IMR-90 (cell line): ENCODE measurements around the gene TBC1D8. TPM values are rescaled to one million over a fixed set of nuclear protein-coding genes. Genes with fewer than 3 reads are reported as not detected.

ENCODE experiments used
- ATAC-seq: fragments of 200-7000 bp; cut with Tn5 transposase; 2 replicates; pipeline ENCODE4 v1.9.1; 2020; ENCODE audit warnings: low read depth, mild to moderate bottlenecking, moderate library complexity
- BruUV-seq: library from RNA; stranded (reverse); fragments of 400-500 nt; replicated peaks from 2 replicates; lab custom pipeline; 2021; lab: Mats Ljungman, UMichigan
- CTCF ChIA-PET: fragments of 300-600 bp; formaldehyde crosslinking; extraction: SDS; loops from one replicate; lab custom pipeline; 2021; ENCODE audit warnings: antibody characterized with exemption; lab: Yijun Ruan, JAX
- POLR2A ChIA-PET: fragments of 300-600 bp; sonication (Branson Sonifier 250); formaldehyde crosslinking; loops from one replicate; lab custom pipeline; 2022; ENCODE audit warnings: antibody characterized with exemption; ENCODE audit not compliant: unreplicated experiment; lab: Charles Lee
- DNase-seq: peaks from one replicate; pipeline ENCODE4 v3.0.0; 2013
- H2AFZ ChIP-seq: replicated peaks from 2 replicates; pipeline ENCODE3; 2013; ENCODE audit warnings: low read length, mild to moderate bottlenecking; ENCODE audit not compliant: poor library complexity
- H2AK5ac ChIP-seq: 2 replicates; pipeline ENCODE4 v1.6.1; 2013; ENCODE audit warnings: low read depth, low read length, inconsistent platforms
- H2AK9ac ChIP-seq: replicated peaks from 2 replicates; pipeline ENCODE3; 2013; ENCODE audit warnings: mild to moderate bottlenecking, low read depth, low read length, moderate library complexity; ENCODE audit not compliant: poor library complexity
- H2BK120ac ChIP-seq: 2 replicates; pipeline ENCODE4 v1.6.1; 2013; ENCODE audit warnings: low read depth, low read length, inconsistent platforms
- H2BK15ac ChIP-seq: 3 replicates; pipeline ENCODE4 v1.6.1; 2013; ENCODE audit warnings: low read depth, low read length, inconsistent platforms
- H2BK20ac ChIP-seq: 2 replicates; pipeline ENCODE4 v1.6.1; 2013; ENCODE audit warnings: low read depth, mild to moderate bottlenecking, inconsistent platforms, low read length, moderate library complexity
- H2BK5ac ChIP-seq: 2 replicates; pipeline ENCODE4 v1.6.1; 2013; ENCODE audit warnings: mild to moderate bottlenecking, low read depth, low read length, inconsistent platforms; ENCODE audit not compliant: poor library complexity, severe bottlenecking
- H3K14ac ChIP-seq: replicated peaks from 2 replicates; pipeline ENCODE4 v1.6.1; 2013; ENCODE audit warnings: low read depth, low read length, inconsistent platforms
- H3K18ac ChIP-seq: 2 replicates; pipeline ENCODE4 v1.6.1; 2013; ENCODE audit warnings: low read depth, low read length, control low read depth
- H3K23ac ChIP-seq: 2 replicates; pipeline ENCODE4 v1.6.1; 2013; ENCODE audit warnings: low read depth, low read length, inconsistent platforms
- H3K27ac ChIP-seq: 2 replicates; pipeline ENCODE4 v1.5.1; 2013; ENCODE audit warnings: mild to moderate bottlenecking, control low read depth, low read length; ENCODE audit not compliant: insufficient read depth
- H3K27me3 ChIP-seq: 2 replicates; pipeline ENCODE4 v1.6.1; 2013; ENCODE audit warnings: low read length; ENCODE audit not compliant: control insufficient read depth, insufficient read depth
- H3K36me3 ChIP-seq: 2 replicates; pipeline ENCODE4 v1.6.1; 2013; ENCODE audit warnings: low read length, mixed read lengths; ENCODE audit not compliant: control insufficient read depth, insufficient read depth
- H3K4ac ChIP-seq: 2 replicates; pipeline ENCODE4 v1.6.1; 2013; ENCODE audit warnings: low read depth, low read length, inconsistent platforms
- H3K4me1 ChIP-seq: 2 replicates; pipeline ENCODE4 v1.6.1; 2013; ENCODE audit warnings: low read length, mixed read lengths; ENCODE audit not compliant: control insufficient read depth, insufficient read depth
- H3K4me2 ChIP-seq: 2 replicates; pipeline ENCODE4 v1.6.1; 2013; ENCODE audit warnings: low read depth, mild to moderate bottlenecking, control low read depth, low read length, moderate library complexity
- H3K4me3 ChIP-seq: 2 replicates; pipeline ENCODE4 v1.5.1; 2013; ENCODE audit warnings: low read depth, mild to moderate bottlenecking, control low read depth, low read length, moderate library complexity; ENCODE audit not compliant: insufficient read depth
- H3K56ac ChIP-seq: 2 replicates; pipeline ENCODE4 v1.6.1; 2013; ENCODE audit warnings: low read length, inconsistent platforms; ENCODE audit not compliant: insufficient read depth; ENCODE audit errors: extremely low read depth
- H3K79me1 ChIP-seq, 2 experiments: 2 replicates each; pipeline ENCODE4 v1.6.1; 2013; ENCODE audit warnings: low read length in 2 of 2, inconsistent platforms in 1 of 2, low read depth in 1 of 2
- H3K9ac ChIP-seq: 2 replicates; pipeline ENCODE4 v1.6.1; 2013; ENCODE audit warnings: low read depth, low read length, control low read depth
- H3K9me1 ChIP-seq: 2 replicates; pipeline ENCODE4 v1.6.1; 2013; ENCODE audit warnings: low read length, inconsistent platforms; ENCODE audit not compliant: insufficient read depth
- H3K9me3 ChIP-seq: 2 replicates; pipeline ENCODE4 v1.6.1; 2013; ENCODE audit warnings: low read length; ENCODE audit not compliant: control insufficient read depth, insufficient read depth
- H4K20me1 ChIP-seq: 2 replicates; pipeline ENCODE4 v1.6.1; 2013; ENCODE audit warnings: low read length, inconsistent platforms; ENCODE audit not compliant: insufficient read depth
- H4K5ac ChIP-seq: 2 replicates; pipeline ENCODE4 v1.6.1; 2013; ENCODE audit warnings: mild to moderate bottlenecking, low read depth, low read length, control low read depth
- H4K8ac ChIP-seq, 2 experiments: 2 replicates each; pipeline ENCODE4 v1.6.1; 2013; ENCODE audit warnings: low read depth in 2 of 2, low read length in 2 of 2, control low read depth in 1 of 2, inconsistent platforms in 1 of 2
- H4K91ac ChIP-seq: 2 replicates; pipeline ENCODE4 v1.6.1; 2013; ENCODE audit warnings: low read depth, low read length, inconsistent platforms; ENCODE audit not compliant: insufficient read depth
- BHLHE40 ChIP-seq: fragments of 150-350 bp; IDR thresholded peaks from 2 replicates; pipeline ENCODE4 v1.6.1; 2016; ENCODE audit warnings: mild to moderate bottlenecking, low read depth, low read length
- CEBPB ChIP-seq: IDR thresholded peaks from 2 replicates; pipeline ENCODE4 v1.6.1; 2012; ENCODE audit warnings: low read depth, low read length, improper control_type of control experiment
- CHD1 ChIP-seq: IDR thresholded peaks from 2 replicates; pipeline ENCODE4 v1.6.1; 2012; ENCODE audit warnings: low read depth, low read length, improper control_type of control experiment
- FOS ChIP-seq: fragments of 150-350 bp; IDR thresholded peaks from 2 replicates; pipeline ENCODE4 v1.6.1; 2016; ENCODE audit warnings: low read depth, low read length
- MAFK ChIP-seq: IDR thresholded peaks from 2 replicates; pipeline ENCODE4 v1.6.1; 2012; ENCODE audit warnings: low read depth, low read length, improper control_type of control experiment
- MAZ ChIP-seq: IDR thresholded peaks from 2 replicates; pipeline ENCODE4 v1.6.1; 2012; ENCODE audit warnings: low read depth, mild to moderate bottlenecking, low read length, improper control_type of control experiment, moderate library complexity, borderline replicate concordance
- MXI1 ChIP-seq: IDR thresholded peaks from 2 replicates; pipeline ENCODE4 v1.6.1; 2012; ENCODE audit warnings: low read depth, mild to moderate bottlenecking, low read length, moderate library complexity, borderline replicate concordance
- NFE2L2 ChIP-seq: fragments of 150-350 bp; IDR thresholded peaks from 2 replicates; pipeline ENCODE4 v1.6.1; 2016; ENCODE audit warnings: low read depth, mild to moderate bottlenecking, low read length
- POLR2A ChIP-seq: IDR thresholded peaks from 2 replicates; pipeline ENCODE4 v1.6.1; 2012; ENCODE audit warnings: mild to moderate bottlenecking, low read depth, low read length
- RAD21 ChIP-seq: IDR thresholded peaks from 2 replicates; pipeline ENCODE4 v1.6.1; 2012; ENCODE audit warnings: low read length, improper control_type of control experiment
- RCOR1 ChIP-seq: IDR thresholded peaks from 2 replicates; pipeline ENCODE4 v1.6.1; 2012; ENCODE audit warnings: mild to moderate bottlenecking, low read length, improper control_type of control experiment; ENCODE audit not compliant: insufficient replicate concordance
- RFX5 ChIP-seq: IDR thresholded peaks from 2 replicates; pipeline ENCODE4 v1.8.0; 2012; ENCODE audit warnings: low read depth, mild to moderate bottlenecking, low read length, moderate library complexity
- SMC3 ChIP-seq: fragments of 150-350 bp; IDR thresholded peaks from 2 replicates; pipeline ENCODE4 v1.6.1; 2016; ENCODE audit warnings: low read depth, mild to moderate bottlenecking, antibody characterized with exemption, low read length, moderate library complexity
- WGBS, 2 experiments: methylation state at CpG; one replicate each; pipeline versions ENCODE4 v1.1.5 to v1.1.7; 2013; ENCODE audit warnings: missing lambda C conversion rate in 2 of 2; ENCODE audit not compliant: insufficient read length in 1 of 2; ENCODE audit errors: extremely low coverage in 2 of 2; 5-methylcytosine and 5-hydroxymethylcytosine counted together
- dilution Hi-C: fragments of 300-500 bp; cut with HindIII; formaldehyde crosslinking; loops from one replicate; pipeline ENCODE4 v1.14.3; 2018; ENCODE audit warnings: low sequenced_read_pairs; ENCODE audit not compliant: unreplicated experiment
- in situ Hi-C: fragments of 300-500 bp; cut with MboI; formaldehyde crosslinking; loops from 3 replicates; pipeline ENCODE4 v1.14.3; 2019; ENCODE audit warnings: low sequenced_read_pairs, inconsistent platforms, mixed read lengths
- intact Hi-C: fragments of 100-400 bp; cut with micrococcal nuclease; formaldehyde crosslinking; loops from 2 replicates; pipeline ENCODE4 v1.10.0; 2022
- polyA plus RNA-seq, 3 experiments: library from polyadenylated mRNA; depleted of rRNA; stranded (reverse); fragments of >200 nt; gene quantifications; 2 replicates each; pipeline ENCODE4 v1.2.3, GENCODE V29; 2012; ENCODE audit warnings: low replicate concordance in 1 of 3
- total RNA-seq: library from RNA; depleted of rRNA; stranded (reverse); fragments of >200 nt; gene quantifications from 2 replicates; pipeline ENCODE4 v1.2.3, GENCODE V29; 2012
- TF ChIP-seq, protein P1 (sequence below): fragments of 150-350 bp; IDR thresholded peaks from 2 replicates; pipeline ENCODE4 v1.6.1; 2017; ENCODE audit warnings: mild to moderate bottlenecking, antibody characterized with exemption, low read length, low read depth
- TF ChIP-seq, protein P2 (sequence below): fragments of 150-350 bp; IDR thresholded peaks from 2 replicates; pipeline ENCODE4 v1.6.1; 2016; ENCODE audit warnings: low read depth, mild to moderate bottlenecking, low read length, moderate library complexity, borderline replicate concordance

The TBC1D8 gene
- total and polyA plus RNA-seq, 2 of the 4 experiments (the other 2 are of a cell fraction): 1.3 to 1.5 TPM

GRCh38 chr2:101080211-101081068, 70.7 kb downstream of the TBC1D8 start:
- no TSS peak for BruUV-seq
- H3K36me3 ChIP-seq: no peaks in the 10 kb centered on the region
- no peak overlapping the region for H2AK5ac ChIP-seq
- H2BK20ac ChIP-seq: no peak overlapping the region
- no peak overlapping the region for H2BK15ac ChIP-seq
- H4K5ac ChIP-seq: no peak overlapping the region
- H3K56ac ChIP-seq: no peak overlapping the region
- ChIA-PET CTCF (no interaction called here), POLR2A (no interaction called here)
- no peak overlapping the region for H3K27ac ChIP-seq
- no peak overlapping the region for H3K23ac ChIP-seq
- no peak overlapping the region for H3K14ac ChIP-seq
- no peak overlapping the region for H2AK9ac ChIP-seq
- no peak for DNase-seq
- no peak overlapping the region for H3K4me2 ChIP-seq
- no peaks in the 10 kb centered on the region for H3K27me3 ChIP-seq
- WGBS, 2 experiments: no CpG with 5 or more reads among the region's 14 CpGs
- no peak overlapping the region for H3K4me3 ChIP-seq
- H4K8ac ChIP-seq: no peak overlapping the region
- ATAC-seq: no peak
- in situ Hi-C loops: no loop called here
- dilution Hi-C loops: no loop called here
- H4K20me1 ChIP-seq: no peaks in the 10 kb centered on the region; the same call in 1 of the 2 replicates
- H2AFZ ChIP-seq: no peak overlapping the region
- 0 out of 4 replicates have a peak, but pooled peaks cover 0 to 5% of the 10 kb centered on the region in 2 experiments for H3K79me1 ChIP-seq
- intact Hi-C loops: no loop called here
- no peaks in the 10 kb centered on the region for H3K4me1 ChIP-seq
- 0 out of 2 replicates have a peak, but pooled peaks cover 6% of the 10 kb centered on the region for H3K9me1 ChIP-seq
- no peak overlapping the region for H2BK5ac ChIP-seq
- H3K18ac ChIP-seq: no peak overlapping the region
- H3K9me3 ChIP-seq: no peaks in the 10 kb centered on the region
- H3K4ac ChIP-seq: no peak overlapping the region
- H2BK120ac ChIP-seq: no peak overlapping the region
- H4K91ac ChIP-seq: no peak overlapping the region
- H3K9ac ChIP-seq: no peak overlapping the region
- TF ChIP-seq POLR2A (no peak), FOS (no peak), SMC3 (no peak), RAD21 (no peak), MXI1 (no peak), CEBPB (no peak), CHD1 (no peak), NFE2L2 (no peak), RFX5 (no peak), BHLHE40 (no peak), RCOR1 (no peak), MAZ (no peak), MAFK (no peak)
- TF ChIP-seq, protein P1, sequence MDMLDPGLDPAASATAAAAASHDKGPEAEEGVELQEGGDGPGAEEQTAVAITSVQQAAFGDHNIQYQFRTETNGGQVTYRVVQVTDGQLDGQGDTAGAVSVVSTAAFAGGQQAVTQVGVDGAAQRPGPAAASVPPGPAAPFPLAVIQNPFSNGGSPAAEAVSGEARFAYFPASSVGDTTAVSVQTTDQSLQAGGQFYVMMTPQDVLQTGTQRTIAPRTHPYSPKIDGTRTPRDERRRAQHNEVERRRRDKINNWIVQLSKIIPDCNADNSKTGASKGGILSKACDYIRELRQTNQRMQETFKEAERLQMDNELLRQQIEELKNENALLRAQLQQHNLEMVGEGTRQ: no peak
- TF ChIP-seq, protein P2, sequence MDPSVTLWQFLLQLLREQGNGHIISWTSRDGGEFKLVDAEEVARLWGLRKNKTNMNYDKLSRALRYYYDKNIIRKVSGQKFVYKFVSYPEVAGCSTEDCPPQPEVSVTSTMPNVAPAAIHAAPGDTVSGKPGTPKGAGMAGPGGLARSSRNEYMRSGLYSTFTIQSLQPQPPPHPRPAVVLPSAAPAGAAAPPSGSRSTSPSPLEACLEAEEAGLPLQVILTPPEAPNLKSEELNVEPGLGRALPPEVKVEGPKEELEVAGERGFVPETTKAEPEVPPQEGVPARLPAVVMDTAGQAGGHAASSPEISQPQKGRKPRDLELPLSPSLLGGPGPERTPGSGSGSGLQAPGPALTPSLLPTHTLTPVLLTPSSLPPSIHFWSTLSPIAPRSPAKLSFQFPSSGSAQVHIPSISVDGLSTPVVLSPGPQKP: no peak
